ENCODE results near the gene C11orf21. TPM values are rescaled to one million over a fixed set of nuclear protein-coding genes. Genes with fewer than 3 reads are reported as not detected.

The C11orf21 gene
- total and polyA plus RNA-seq, 2 experiments from 2014 or later: not detected

DNA sequence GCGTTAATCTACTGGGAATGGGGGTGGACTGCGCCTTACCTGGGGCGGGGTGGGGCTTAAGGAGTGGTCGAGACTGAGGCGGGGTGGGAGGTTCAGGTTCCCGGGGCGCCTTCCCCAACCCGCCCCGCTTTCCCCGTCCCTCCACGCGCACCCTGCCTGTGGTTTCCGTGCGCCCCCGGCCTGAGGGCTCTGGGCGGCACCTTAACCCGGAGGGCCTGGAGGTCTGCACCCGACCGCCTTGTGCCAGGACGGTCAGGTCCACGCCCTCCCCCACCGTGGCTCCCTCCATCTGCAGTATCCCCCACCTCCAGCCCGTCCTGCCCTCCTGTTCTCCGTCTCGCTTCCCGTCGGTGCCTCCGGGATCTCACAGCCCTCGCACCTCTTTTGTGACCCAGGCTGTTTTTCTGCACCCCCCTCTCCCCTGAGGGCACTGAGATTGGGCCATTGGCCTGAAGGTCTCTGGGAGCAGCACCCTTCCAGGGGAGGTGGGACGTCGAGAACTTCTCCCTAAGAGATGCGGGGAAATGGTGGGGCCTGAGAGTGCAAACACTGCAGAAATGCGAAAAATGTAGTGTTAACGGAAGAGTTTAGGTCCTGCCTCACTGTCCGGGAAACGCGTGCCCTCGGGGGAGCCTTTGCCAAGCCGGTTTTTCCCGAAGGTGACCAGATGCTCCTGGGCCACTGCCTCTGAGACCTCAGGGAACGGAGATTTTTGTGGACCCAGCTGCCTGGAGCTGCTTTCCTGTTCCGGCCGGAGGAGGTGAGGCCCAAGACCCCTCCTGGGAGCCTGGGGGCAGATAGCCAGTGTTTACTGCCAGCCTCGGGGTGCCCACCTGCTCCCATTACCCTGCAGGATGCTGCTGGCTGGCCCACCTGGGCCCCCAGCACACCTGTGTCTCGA lies 30.1 kb downstream of the C11orf21 start:
- DNase-seq: no peak

DNA sequence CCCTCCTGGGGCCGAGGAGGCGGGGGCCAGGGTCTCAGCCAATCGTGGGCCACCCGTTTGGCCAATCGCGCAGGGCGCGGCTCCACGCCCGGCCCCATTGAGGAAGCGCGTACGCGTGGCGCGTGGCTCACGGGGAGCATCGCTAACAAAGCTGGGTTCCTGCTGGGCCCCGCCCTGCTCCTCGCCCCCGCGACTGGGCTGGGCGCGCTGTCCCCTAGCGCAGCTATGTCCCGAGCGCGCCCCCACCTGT lies 30.7 kb downstream of the C11orf21 start:
- Histone ChIP-seq H3K9me3 (ENCODE audit: low read depth) (no peaks in the 10 kb centered on the region), H3K9me2 (ENCODE audit: insufficient read depth) (no peaks in the 10 kb centered on the region), H3K79me2 (ENCODE audit: insufficient read depth) (no peaks in the 10 kb centered on the region), H3K36me3 (ENCODE audit: low read depth) (no peaks in the 10 kb centered on the region), H3K4me1 (ENCODE audit: insufficient read depth) (no peaks in the 10 kb centered on the region), H4K20me1 (ENCODE audit: insufficient read depth) (no peaks in the 10 kb centered on the region), H3F3A (ENCODE audit: insufficient read depth) (no peaks in the 10 kb centered on the region), H3K4me3 (no peak overlapping the region), H2AFZ (no peak overlapping the region), H3K4me2 (ENCODE audit: unreplicated experiment) (no peak overlapping the region), H3K9ac (no peak overlapping the region), H3K27ac (no peak overlapping the region), H3K27me3 (replicated peaks; ENCODE audit: insufficient read depth) (peaks cover 58% of the 10 kb centered on the region)
- in situ Hi-C loops (cut with MboI): no loop called here
- no peak for DNase-seq
- 3% methylated on average over 6 to 26 of the region's 28 CpGs for WGBS, 2 experiments (ENCODE audit: low coverage in 1 of 2, low lambda C conversion rate in 2 of 2, missing lambda C conversion rate in 2 of 2)
- TF ChIP-seq EZH2phosphoT487 (IDR thresholded peaks at IDR 0.05; ENCODE audit: insufficient read depth, low read depth): no peak
- no peak for TF ChIP-seq EZH2 (IDR thresholded peaks at IDR 0.05; ENCODE audit: insufficient read depth, poor library complexity, severe bottlenecking)

More for the DNA sequence above, 30.1 kb downstream of the C11orf21 start:
- no peaks in the 10 kb centered on the region for H3K79me2 ChIP-seq (ENCODE audit: insufficient read depth)
- in situ Hi-C loops (cut with MboI): no loop called here
- H3K4me2 ChIP-seq (ENCODE audit: unreplicated experiment): no peak overlapping the region
- no peak overlapping the region for H3K4me3 ChIP-seq
- H3K27ac ChIP-seq: no peak overlapping the region
- H3K9me2 ChIP-seq (ENCODE audit: insufficient read depth): no peaks in the 10 kb centered on the region
- H3F3A ChIP-seq (ENCODE audit: insufficient read depth): no peaks in the 10 kb centered on the region
- H3K9ac ChIP-seq: no peak overlapping the region
- no peaks in the 10 kb centered on the region for H4K20me1 ChIP-seq (ENCODE audit: insufficient read depth)
- TF ChIP-seq EZH2 (IDR thresholded peaks at IDR 0.05; ENCODE audit: insufficient read depth, poor library complexity, severe bottlenecking) (no peak), EZH2phosphoT487 (IDR thresholded peaks at IDR 0.05; ENCODE audit: insufficient read depth, low read depth) (no peak)
- H3K27me3 ChIP-seq (replicated peaks; ENCODE audit: insufficient read depth): peaks cover 63% of the 10 kb centered on the region
- H2AFZ ChIP-seq: no peak overlapping the region
- no peaks in the 10 kb centered on the region for H3K4me1 ChIP-seq (ENCODE audit: insufficient read depth)
- 16 to 26% methylated on average over 27 to 39 of the region's 45 CpGs for WGBS, 2 experiments (ENCODE audit: low coverage in 1 of 2, low lambda C conversion rate in 2 of 2, missing lambda C conversion rate in 2 of 2)
- H3K9me3 ChIP-seq (ENCODE audit: low read depth): no peaks in the 10 kb centered on the region
- no peaks in the 10 kb centered on the region for H3K36me3 ChIP-seq (ENCODE audit: low read depth)

DNA sequence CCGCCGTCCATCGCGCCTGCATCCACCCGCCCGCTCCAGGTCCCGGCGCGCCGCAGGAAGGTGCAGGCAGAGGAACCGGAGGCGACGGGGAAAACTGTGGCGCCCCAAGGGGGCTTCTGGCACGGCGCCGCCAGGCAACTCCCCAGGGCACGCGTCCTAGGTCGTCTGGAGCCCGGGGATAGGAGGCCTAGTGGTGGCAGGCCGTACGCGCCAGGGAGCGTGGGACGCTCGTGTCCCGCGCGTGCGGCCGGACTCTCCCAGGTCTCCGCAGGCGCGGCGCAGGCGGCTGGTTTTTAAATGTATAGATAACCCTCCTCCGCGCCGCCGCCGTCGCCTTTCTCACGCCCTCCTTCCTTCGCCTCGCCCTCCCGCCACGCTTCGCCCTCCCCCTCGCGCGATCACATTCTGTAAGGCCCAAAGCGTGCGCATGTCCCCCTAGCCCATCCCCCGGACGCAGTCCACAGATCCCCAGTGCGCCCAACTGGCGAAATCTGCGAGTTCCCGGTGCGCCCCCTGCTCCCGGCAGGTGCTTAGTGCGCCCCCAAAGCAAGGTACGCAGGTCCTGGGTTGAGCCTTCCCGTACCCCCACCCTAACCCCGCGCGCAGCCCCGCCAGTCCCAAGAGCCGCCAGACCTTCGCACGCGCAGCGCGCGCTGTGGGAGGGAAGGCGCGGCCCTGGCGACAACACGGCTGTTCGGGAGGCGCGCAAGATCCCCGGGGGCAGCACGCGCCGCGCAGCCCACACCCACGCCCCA lies 31.2 kb downstream of the C11orf21 start, which contains the start of gene ASCL2:
Gene ASCL2 (minus strand): TSS at position 267 of the 755 bp plus-strand sequence. CDS start 256 bp downstream, at position 11.
- H3K4me3 ChIP-seq: no peak within 1 kb of the TSS; the same call in 1 of the 2 replicates
- DNase-seq: no peak
- H3K9me3 ChIP-seq (ENCODE audit: low read depth): no peaks in the 10 kb centered on the region
- no peaks in the 10 kb centered on the region for H4K20me1 ChIP-seq (ENCODE audit: insufficient read depth)
- peak within 1 kb of the TSS; percentile 65; the same call in 1 of the 2 replicates for H2AFZ ChIP-seq
- 1 to 4% methylated on average over 55 to 64 of the region's 89 CpGs for WGBS, 2 experiments (ENCODE audit: low coverage in 1 of 2, low lambda C conversion rate in 2 of 2, missing lambda C conversion rate in 2 of 2)
- H3K27ac ChIP-seq: no peak within 1 kb of the TSS
- no peaks in the 10 kb centered on the region for H3K9me2 ChIP-seq (ENCODE audit: insufficient read depth)
- no peaks in the 10 kb centered on the region for H3K79me2 ChIP-seq (ENCODE audit: insufficient read depth)
- H3K4me2 ChIP-seq (ENCODE audit: unreplicated experiment): peak within 1 kb of the TSS; percentile 53
- in situ Hi-C loops (cut with MboI): no loop called here
- peaks cover 54% of the 10 kb centered on the region for H3K27me3 ChIP-seq (replicated peaks; ENCODE audit: insufficient read depth)
- H3K9ac ChIP-seq: no peak within 1 kb of the TSS
- no peaks in the 10 kb centered on the region for H3F3A ChIP-seq (ENCODE audit: insufficient read depth)
- TF ChIP-seq EZH2phosphoT487 (IDR thresholded peaks at IDR 0.05; ENCODE audit: insufficient read depth, low read depth) (no peak), EZH2 (IDR thresholded peaks at IDR 0.05; ENCODE audit: insufficient read depth, poor library complexity, severe bottlenecking) (no peak)
- H3K36me3 ChIP-seq (ENCODE audit: low read depth): no peaks in the 10 kb centered on the region
- H3K4me1 ChIP-seq (ENCODE audit: insufficient read depth): no peaks in the 10 kb centered on the region

DNA sequence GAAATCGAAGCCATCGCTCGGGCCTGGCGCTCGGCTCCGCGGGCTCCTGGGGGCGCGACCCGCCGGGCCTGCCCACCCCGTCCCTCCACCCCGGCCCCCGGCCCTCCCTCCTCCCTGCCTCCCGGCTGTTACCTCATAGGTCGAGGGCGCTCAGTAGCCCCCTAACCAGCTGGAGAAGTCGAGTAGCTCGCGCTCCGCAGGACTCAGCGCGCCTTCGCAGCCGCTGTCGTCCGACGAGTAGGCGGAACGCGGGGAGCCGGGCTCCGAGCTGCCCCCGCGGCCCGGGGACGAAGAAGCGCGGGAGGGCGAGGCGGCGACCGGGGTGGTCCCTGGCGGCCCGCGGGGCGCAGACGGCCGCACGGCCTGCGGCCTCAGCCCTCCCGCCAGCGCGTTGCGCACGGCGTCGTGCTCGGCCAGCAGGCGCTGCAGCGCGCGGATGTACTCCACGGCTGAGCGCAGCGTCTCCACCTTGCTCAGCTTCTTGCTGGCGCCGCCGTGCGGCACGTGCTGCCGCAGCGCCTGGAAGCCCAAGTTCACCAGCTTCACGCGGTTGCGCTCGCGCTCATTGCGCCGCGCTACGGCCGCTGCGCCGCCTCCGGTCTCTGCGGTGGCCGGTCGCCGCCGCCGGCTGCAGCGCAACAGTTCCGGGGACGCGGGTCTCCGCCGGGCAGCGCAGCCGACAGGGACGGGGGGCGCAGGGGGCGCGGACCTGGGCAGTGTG lies 32.0 kb downstream of the C11orf21 start:
- DNase-seq: peak; percentile 63

More for the DNA sequence above, 32.0 kb downstream of the C11orf21 start:
- no peak overlapping the region for H3K27ac ChIP-seq
- H3K9me2 ChIP-seq (ENCODE audit: insufficient read depth): no peaks in the 10 kb centered on the region
- H4K20me1 ChIP-seq (ENCODE audit: insufficient read depth): no peaks in the 10 kb centered on the region
- H3K9ac ChIP-seq: no peak overlapping the region
- H3F3A ChIP-seq (ENCODE audit: insufficient read depth): no peaks in the 10 kb centered on the region
- H3K4me2 ChIP-seq (ENCODE audit: unreplicated experiment): peak overlapping the region; percentile 53
- H3K27me3 ChIP-seq (replicated peaks; ENCODE audit: insufficient read depth): peaks cover 48% of the 10 kb centered on the region
- no peaks in the 10 kb centered on the region for H3K4me1 ChIP-seq (ENCODE audit: insufficient read depth)
- in situ Hi-C loops (cut with MboI): no loop called here
- peak overlapping the region; percentile 65; the same call in 1 of the 2 replicates for H2AFZ ChIP-seq
- no peak overlapping the region; the same call in 1 of the 2 replicates for H3K4me3 ChIP-seq
- TF ChIP-seq EZH2 (IDR thresholded peaks at IDR 0.05; ENCODE audit: insufficient read depth, poor library complexity, severe bottlenecking) (no peak), EZH2phosphoT487 (IDR thresholded peaks at IDR 0.05; ENCODE audit: insufficient read depth, low read depth) (no peak)
- no peaks in the 10 kb centered on the region for H3K36me3 ChIP-seq (ENCODE audit: low read depth)
- 2 to 5% methylated on average over 68 to 76 of the region's 104 CpGs for WGBS, 2 experiments (ENCODE audit: low coverage in 1 of 2, low lambda C conversion rate in 2 of 2, missing lambda C conversion rate in 2 of 2)
- H3K79me2 ChIP-seq (ENCODE audit: insufficient read depth): no peaks in the 10 kb centered on the region
- no peaks in the 10 kb centered on the region for H3K9me3 ChIP-seq (ENCODE audit: low read depth)

All from GM23248 (cell line).